BE2C (cell line): ENCODE measurements around the gene TMIGD1.
A peak's percentile ranks its signal among the peaks of the same experiment; 100 is the strongest.

ENCODE experiments used
- DNase-seq: peaks from one replicate; pipeline ENCODE4 v3.0.0-alpha.2; 2020
- H3K27me3 ChIP-seq: fragments of 250-450 bp; sonication (Bioruptor Pico); 2 replicates; pipeline ENCODE4 v1.5.1; 2020; ENCODE audit warnings: mild to moderate bottlenecking
- H3K36me3 ChIP-seq: fragments of 250-450 bp; sonication (Bioruptor Pico); 2 replicates; pipeline ENCODE4 v1.5.1; 2020; ENCODE audit warnings: mild to moderate bottlenecking
- H3K4me1 ChIP-seq: fragments of 250-450 bp; sonication (Bioruptor Pico); 2 replicates; pipeline ENCODE4 v1.5.1; 2020
- H3K4me3 ChIP-seq: 2 replicates; pipeline ENCODE4 v1.5.1; 2011; ENCODE audit warnings: low read depth, low read length
- H3K9me3 ChIP-seq: fragments of 250-450 bp; sonication (Bioruptor Pico); 2 replicates; pipeline ENCODE4 v1.5.1; 2020
- CTCF ChIP-seq: IDR thresholded peaks from 2 replicates; pipeline ENCODE4 v1.5.1; 2012; ENCODE audit warnings: mild to moderate bottlenecking, low read depth, low read length

Gene TMIGD1

DNA sequence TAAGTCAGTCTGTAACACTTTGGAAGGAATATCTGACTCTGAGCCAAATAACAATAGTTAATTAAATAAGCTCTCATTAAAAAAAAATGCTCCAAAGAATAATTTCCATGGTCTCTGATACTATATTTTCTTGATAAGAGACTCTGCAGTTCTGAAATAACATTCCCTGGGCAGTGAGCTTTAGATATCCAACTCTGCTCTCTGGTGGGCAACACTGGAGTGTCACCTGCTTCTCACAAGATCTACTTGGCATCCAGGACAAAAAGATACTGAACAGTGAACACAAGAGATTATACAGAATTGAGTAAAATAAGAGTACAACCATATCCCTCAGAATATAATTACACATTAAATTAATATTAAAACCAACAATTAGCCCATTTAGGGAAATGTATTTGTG, 55.8 kb downstream of the TMIGD1 start:
- DNase-seq: peak; percentile 31
- Histone ChIP-seq H3K9me3 (no peaks in the 10 kb centered on the region), H3K27me3 (no peaks in the 10 kb centered on the region), H3K4me1 (no peaks in the 10 kb centered on the region), H3K4me3 (no peak overlapping the region), H3K36me3 (no peaks in the 10 kb centered on the region; the same call in 1 of the 2 replicates)
- TF ChIP-seq CTCF: peak; percentile 60

DNA sequence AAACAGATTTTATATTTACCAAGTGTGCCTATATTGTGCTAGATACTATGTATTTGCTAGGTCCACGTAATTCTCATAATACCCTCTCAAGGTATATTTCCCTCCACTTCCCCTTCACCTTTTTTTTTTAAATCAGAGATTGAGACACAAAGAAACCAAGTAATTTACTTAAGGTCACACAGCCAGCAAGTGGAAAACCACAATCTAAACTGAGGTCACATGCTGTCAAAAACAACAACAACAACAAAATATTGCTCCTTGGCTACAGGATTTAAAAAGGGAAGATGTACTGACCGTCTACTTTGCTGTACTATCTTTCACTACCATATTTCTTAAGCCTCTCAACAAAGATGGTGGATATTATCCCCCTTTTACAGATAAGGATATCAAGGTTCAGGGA, 57.9 kb downstream of the TMIGD1 start:
- Histone ChIP-seq H3K36me3 (no peaks in the 10 kb centered on the region; the same call in 1 of the 2 replicates), H3K27me3 (no peaks in the 10 kb centered on the region), H3K4me1 (no peaks in the 10 kb centered on the region), H3K9me3 (no peaks in the 10 kb centered on the region), H3K4me3 (no peak overlapping the region)
- TF ChIP-seq CTCF: no peak
- DNase-seq: no peak

GRCh38 chr17:30274887-30275286, 59.0 kb downstream of the TMIGD1 start:
- H3K4me3 ChIP-seq: no peak overlapping the region
- TF ChIP-seq CTCF: no peak
- no peak for DNase-seq
- H3K36me3 ChIP-seq: no peaks in the 10 kb centered on the region; the same call in 1 of the 2 replicates
- H3K27me3 ChIP-seq: no peaks in the 10 kb centered on the region
- H3K9me3 ChIP-seq: no peaks in the 10 kb centered on the region
- no peaks in the 10 kb centered on the region for H3K4me1 ChIP-seq

DNA sequence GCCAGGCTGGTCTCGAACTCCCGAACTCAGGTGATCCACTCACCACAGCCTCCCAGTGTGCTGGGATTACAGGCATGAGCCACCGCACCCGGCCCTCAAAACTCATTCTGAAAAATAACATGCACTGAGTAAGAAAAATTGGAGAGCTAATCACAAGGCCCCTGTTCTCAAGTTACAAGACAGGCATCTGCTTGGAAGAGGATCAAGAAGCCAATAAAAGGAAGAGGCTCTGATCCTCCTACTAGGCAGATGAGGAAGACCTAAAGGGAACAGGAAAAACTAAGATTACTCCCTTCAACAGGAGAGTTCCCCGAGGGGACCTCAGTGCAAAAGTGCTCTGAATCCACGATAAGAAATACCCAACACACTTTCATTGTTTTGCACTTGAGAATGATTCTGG, 60.5 kb downstream of the TMIGD1 start:
- no peaks in the 10 kb centered on the region for H3K4me1 ChIP-seq
- no peaks in the 10 kb centered on the region for H3K27me3 ChIP-seq
- H3K4me3 ChIP-seq: no peak overlapping the region
- H3K36me3 ChIP-seq: no peaks in the 10 kb centered on the region; the same call in 1 of the 2 replicates
- no peak for DNase-seq
- H3K9me3 ChIP-seq: no peaks in the 10 kb centered on the region
- TF ChIP-seq CTCF: no peak

DNA sequence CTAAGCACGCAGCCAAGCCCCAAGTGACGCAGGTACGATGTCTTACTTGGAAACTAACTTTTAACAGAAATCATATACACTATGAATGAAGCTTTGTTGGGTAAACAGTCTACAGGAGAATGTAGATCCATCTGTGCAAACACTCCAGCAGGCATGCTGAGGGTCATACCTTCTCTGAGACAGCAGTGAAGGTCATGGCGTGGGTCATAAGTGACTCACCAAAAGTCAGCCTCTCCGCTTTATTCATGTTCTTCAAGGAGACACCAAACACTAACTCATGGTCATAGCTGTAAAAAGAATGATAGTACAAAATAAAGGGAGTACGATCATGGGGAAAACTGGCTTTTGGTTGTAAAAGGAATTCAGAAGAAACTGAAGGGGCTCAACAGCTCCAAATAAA, 62.8 kb downstream of the TMIGD1 start:
- no peaks in the 10 kb centered on the region; the same call in 1 of the 2 replicates for H3K36me3 ChIP-seq

DNA sequence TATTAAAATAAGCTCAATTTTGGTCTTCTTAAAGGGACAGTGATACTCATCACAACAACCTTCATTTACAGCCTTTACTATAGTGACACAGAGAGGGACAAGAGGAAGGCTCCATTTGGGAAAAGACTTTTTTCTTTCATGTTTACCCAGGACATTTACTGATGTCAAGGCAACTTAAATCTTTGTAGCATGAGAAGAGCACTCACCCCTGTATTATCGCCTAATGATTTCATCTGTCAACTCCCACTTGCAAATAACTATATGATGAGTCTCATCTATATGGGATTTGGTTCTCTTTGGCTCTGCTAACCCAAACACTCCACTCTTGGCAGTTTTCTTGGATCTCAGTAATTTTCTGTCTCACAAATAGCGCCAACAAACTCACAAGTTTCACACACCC, 66.2 kb downstream of the TMIGD1 start:
- H3K9me3 ChIP-seq: no peaks in the 10 kb centered on the region
- no peaks in the 10 kb centered on the region for H3K27me3 ChIP-seq
- DNase-seq: no peak
- no peak for TF ChIP-seq CTCF
- no peak overlapping the region for H3K4me3 ChIP-seq
- H3K36me3 ChIP-seq: no peaks in the 10 kb centered on the region; the same call in 1 of the 2 replicates
- H3K4me1 ChIP-seq: no peaks in the 10 kb centered on the region

More for the DNA sequence above, 62.8 kb downstream of the TMIGD1 start:
- no peak for DNase-seq
- no peaks in the 10 kb centered on the region for H3K9me3 ChIP-seq
- no peaks in the 10 kb centered on the region for H3K27me3 ChIP-seq
- H3K4me1 ChIP-seq: no peaks in the 10 kb centered on the region
- H3K4me3 ChIP-seq: no peak overlapping the region
- no peak for TF ChIP-seq CTCF
